Erythroblast (primary cell): ENCODE data around the gene SESTD1.
A peak's percentile ranks its signal among the peaks of the same experiment; 100 is the strongest.
"Not testable (repeated sequence)": the region's sequence is repeated elsewhere in the genome, so short reads cannot be mapped to it uniquely, and the experiment has no call there.

ENCODE experiments used
- DNase-seq, 2 experiments: peaks; one replicate each; lab custom pipeline; 2025; lab: John Stamatoyannopoulos, UW
- GATA1 ChIP-seq: IDR thresholded peaks from 2 replicates; pipeline ENCODE4 v1.6.1; 2011; ENCODE audit warnings: low read depth, mild to moderate bottlenecking, control low read depth, low read length, moderate library complexity
- POLR2A ChIP-seq: IDR thresholded peaks from 2 replicates; pipeline ENCODE4 v1.6.1; 2011; ENCODE audit warnings: mild to moderate bottlenecking, low read length

The SESTD1 gene

GRCh38 chr2:179098080-179098689, 166.4 kb downstream of the SESTD1 start:
- no peak for TF ChIP-seq POLR2A
- no peak for TF ChIP-seq GATA1
- no peak for DNase-seq

GRCh38 chr2:179097131-179097530, 167.5 kb downstream of the SESTD1 start:
- DNase-seq, result no peak
- no peak for TF ChIP-seq POLR2A
- TF ChIP-seq GATA1, result no peak

GRCh38 chr2:179096090-179096489, 168.5 kb downstream of the SESTD1 start:
- no peak for TF ChIP-seq POLR2A
- TF ChIP-seq GATA1, result no peak
- no peak for DNase-seq

GRCh38 chr2:179092912-179093311, 171.7 kb downstream of the SESTD1 start:
- not testable (repeated sequence) for DNase-seq

GRCh38 chr2:179082697-179083096, 181.9 kb downstream of the SESTD1 start:
- TF ChIP-seq GATA1 (no peak), POLR2A (no peak)
- DNase-seq, result no peak

GRCh38 chr2:179081954-179082353, 182.7 kb downstream of the SESTD1 start:
- TF ChIP-seq POLR2A (no peak), GATA1 (no peak)
- no peak for DNase-seq

- DNase-seq, result no peak
- TF ChIP-seq GATA1 (no peak), POLR2A (no peak)
These were observed 192.1 kb downstream of the SESTD1 start for GRCh38 chr2:179072527-179072926.

GRCh38 chr2:179071810-179072355, 192.7 kb downstream of the SESTD1 start:
- TF ChIP-seq POLR2A, result no peak
- no peak for TF ChIP-seq GATA1
- no peak for DNase-seq

- TF ChIP-seq GATA1 (no peak), POLR2A (no peak)
- DNase-seq, result no peak
These were observed 193.7 kb downstream of the SESTD1 start for GRCh38 chr2:179070895-179071294.

GRCh38 chr2:179069685-179070084, 194.9 kb downstream of the SESTD1 start:
- TF ChIP-seq GATA1 (no peak), POLR2A (no peak)
- no peak for DNase-seq

GRCh38 chr2:179068991-179069643, 195.5 kb downstream of the SESTD1 start:
- TF ChIP-seq POLR2A, result no peak
- no peak for TF ChIP-seq GATA1
- DNase-seq, result no peak

- TF ChIP-seq GATA1, result no peak
- TF ChIP-seq POLR2A, result no peak
- DNase-seq, result no peak
These were observed 205.5 kb downstream of the SESTD1 start for GRCh38 chr2:179059026-179059700.

- TF ChIP-seq GATA1 (no peak), POLR2A (no peak)
- peak in 1 of 2 experiments; percentile 8 for DNase-seq
These were observed 206.9 kb downstream of the SESTD1 start for GRCh38 chr2:179057737-179058136.

- not testable (repeated sequence) for DNase-seq
These were observed 211.1 kb downstream of the SESTD1 start for GRCh38 chr2:179053568-179053967.
